T1000 (cell line): ENCODE results near the gene MELK.
"Not testable (repeated sequence)": the region's sequence is repeated elsewhere in the genome, so short reads cannot be mapped to it uniquely, and the experiment has no call there.

ENCODE experiments used
- DNase-seq: peaks from one replicate; lab custom pipeline; 2025; ENCODE audit warnings: mixed read lengths; lab: John Stamatoyannopoulos, UW

The MELK gene

GRCh38 chr9:36572515-36573418 lies at the start of gene MELK:
Gene MELK (plus strand): TSS chr9:36572895. CDS start chr9:36581682, 8,787 bp downstream.
- DNase-seq = peak; percentile 49

- no peak for DNase-seq
These were observed 42.5 kb upstream of the MELK start for GRCh38 chr9:36530224-36530623.

GRCh38 chr9:36532353-36532752 lies 40.3 kb upstream of the MELK start:
- no peak for DNase-seq

GRCh38 chr9:36533726-36534125 lies 39.0 kb upstream of the MELK start:
- DNase-seq = not testable (repeated sequence)

GRCh38 chr9:36535107-36535506 lies 37.6 kb upstream of the MELK start:
- DNase-seq = no peak

- no peak for DNase-seq
These were observed 34.8 kb upstream of the MELK start for GRCh38 chr9:36537861-36538260.

- DNase-seq = no peak
These were observed 30.3 kb upstream of the MELK start for GRCh38 chr9:36542355-36542754.

GRCh38 chr9:36543916-36544315 lies 28.8 kb upstream of the MELK start:
- no peak for DNase-seq

- no peak for DNase-seq
These were observed 25.1 kb upstream of the MELK start for GRCh38 chr9:36547598-36547997.

- DNase-seq = no peak
These were observed 24.2 kb upstream of the MELK start for GRCh38 chr9:36548454-36548853.

GRCh38 chr9:36550135-36550534 lies 22.6 kb upstream of the MELK start:
- DNase-seq = no peak

GRCh38 chr9:36550631-36551098 lies 22.0 kb upstream of the MELK start:
- DNase-seq = not testable (repeated sequence)

- DNase-seq = no peak
These were observed 21.6 kb upstream of the MELK start for GRCh38 chr9:36551129-36551528.

- no peak for DNase-seq
These were observed 20.8 kb upstream of the MELK start for GRCh38 chr9:36551910-36552309.

- no peak for DNase-seq
These were observed 13.5 kb upstream of the MELK start for GRCh38 chr9:36559036-36559695.

GRCh38 chr9:36560771-36561170 lies 11.9 kb upstream of the MELK start:
- DNase-seq = no peak

- not testable (repeated sequence) for DNase-seq
These were observed 9.9 kb upstream of the MELK start for GRCh38 chr9:36562801-36563200.

GRCh38 chr9:36566813-36567221 lies 5.9 kb upstream of the MELK start:
- no peak for DNase-seq

- not testable (repeated sequence) for DNase-seq
These were observed 4.0 kb upstream of the MELK start for GRCh38 chr9:36568681-36569080.

- DNase-seq = no peak
These were observed 1.4 kb upstream of the MELK start for GRCh38 chr9:36571333-36571732.

GRCh38 chr9:36574045-36574444 lies 1.4 kb downstream of the MELK start:
- not testable (repeated sequence) for DNase-seq

- DNase-seq = no peak
These were observed 2.8 kb downstream of the MELK start for GRCh38 chr9:36575411-36575882.

- DNase-seq = no peak
These were observed 4.2 kb downstream of the MELK start for GRCh38 chr9:36576866-36577265.
